ENCODE measurements around the gene POLE. TPM values are rescaled to one million over a fixed set of nuclear protein-coding genes. Genes with fewer than 3 reads are reported as not detected.

The POLE gene
- total RNA-seq, 1 experiment from 2014 or later: 167 TPM

DNA sequence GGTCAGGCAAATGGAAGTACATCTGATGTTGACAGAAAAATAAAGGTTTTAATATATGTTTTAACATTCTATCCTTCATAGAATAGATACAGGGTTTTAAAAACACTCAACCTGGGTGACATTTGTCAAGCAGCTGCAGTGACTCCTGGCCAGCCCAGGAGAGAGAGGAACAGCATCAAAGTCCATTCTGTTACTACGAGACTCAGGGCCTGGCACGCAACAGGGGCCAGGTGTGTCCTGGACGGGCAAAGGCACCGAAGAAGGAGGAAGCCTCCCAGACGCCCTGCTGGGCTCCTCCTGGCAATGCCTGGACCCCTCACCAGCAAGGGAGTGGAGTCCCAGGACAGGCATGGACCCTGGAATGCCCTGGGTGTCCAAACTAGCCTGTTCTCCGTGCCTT, 98.8 kb downstream of the POLE start:
- H3K36me3 Mint-ChIP-seq (ENCODE audit: insufficient read depth, unreplicated experiment): peaks cover 14% of the 10 kb centered on the region
- Histone ChIP-seq H3K4me3 (ENCODE audit: low read depth, low read length) (no peak overlapping the region), H3K9me3 (no peaks in the 10 kb centered on the region), H3K27me3 (replicated peaks; ENCODE audit: control insufficient read depth, insufficient read depth, low read length) (no peaks in the 10 kb centered on the region; the same call in 1 of the 2 replicates), H3K36me3 (ENCODE audit: control insufficient read depth, insufficient read depth, low read length) (no peaks in the 10 kb centered on the region), H3K4me1 (peaks cover under 1% of the 10 kb centered on the region; the same call in 1 of the 2 replicates)
- TF ChIP-seq, protein P1, sequence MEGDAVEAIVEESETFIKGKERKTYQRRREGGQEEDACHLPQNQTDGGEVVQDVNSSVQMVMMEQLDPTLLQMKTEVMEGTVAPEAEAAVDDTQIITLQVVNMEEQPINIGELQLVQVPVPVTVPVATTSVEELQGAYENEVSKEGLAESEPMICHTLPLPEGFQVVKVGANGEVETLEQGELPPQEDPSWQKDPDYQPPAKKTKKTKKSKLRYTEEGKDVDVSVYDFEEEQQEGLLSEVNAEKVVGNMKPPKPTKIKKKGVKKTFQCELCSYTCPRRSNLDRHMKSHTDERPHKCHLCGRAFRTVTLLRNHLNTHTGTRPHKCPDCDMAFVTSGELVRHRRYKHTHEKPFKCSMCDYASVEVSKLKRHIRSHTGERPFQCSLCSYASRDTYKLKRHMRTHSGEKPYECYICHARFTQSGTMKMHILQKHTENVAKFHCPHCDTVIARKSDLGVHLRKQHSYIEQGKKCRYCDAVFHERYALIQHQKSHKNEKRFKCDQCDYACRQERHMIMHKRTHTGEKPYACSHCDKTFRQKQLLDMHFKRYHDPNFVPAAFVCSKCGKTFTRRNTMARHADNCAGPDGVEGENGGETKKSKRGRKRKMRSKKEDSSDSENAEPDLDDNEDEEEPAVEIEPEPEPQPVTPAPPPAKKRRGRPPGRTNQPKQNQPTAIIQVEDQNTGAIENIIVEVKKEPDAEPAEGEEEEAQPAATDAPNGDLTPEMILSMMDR (IDR thresholded peaks at IDR 0.05; ENCODE audit: insufficient read depth in 1 of 2, low read depth in 1 of 2, low read length in 1 of 2, severe bottlenecking in 1 of 2, unreplicated experiment in 1 of 2): no peak
- H3K27ac Mint-ChIP-seq (ENCODE audit: unreplicated experiment): no peak overlapping the region
- H3K4me1 Mint-ChIP-seq (ENCODE audit: low read depth, unreplicated experiment): no peaks in the 10 kb centered on the region
- intact Hi-C loops (cut with micrococcal nuclease; ENCODE audit: unreplicated experiment): no loop called here
- no peak overlapping the region for H3K4me3 Mint-ChIP-seq (ENCODE audit: unreplicated experiment)
- peaks cover 2% of the 10 kb centered on the region for H3K27me3 Mint-ChIP-seq (ENCODE audit: insufficient read depth, unreplicated experiment)
- ChIA-PET POLR2A (no interaction called here), CTCF (no interaction called here)
- H3K9me3 Mint-ChIP-seq (ENCODE audit: unreplicated experiment): no peaks in the 10 kb centered on the region
- no TSS peak for BruUV-seq (replicated peaks)
- no peak for DNase-seq

DNA sequence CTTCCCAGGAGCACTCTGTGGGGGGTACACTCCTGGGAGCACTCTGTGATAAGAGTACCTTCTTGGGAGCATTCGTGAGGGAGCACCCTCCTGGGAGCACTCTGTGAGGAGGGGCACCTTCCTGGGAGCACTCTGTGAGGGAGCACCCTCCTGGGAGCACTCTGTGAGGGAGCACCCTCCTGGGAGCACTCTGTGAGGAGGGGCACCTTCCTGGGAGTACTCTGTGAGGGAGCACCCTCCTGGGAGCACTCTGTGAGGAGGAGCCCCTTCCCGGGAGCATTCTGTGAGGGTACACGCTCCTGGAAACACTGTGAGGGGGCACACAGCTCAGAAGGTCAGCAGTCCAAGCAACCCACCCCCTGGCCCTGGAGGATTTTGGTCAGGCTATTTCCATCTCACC, 99.4 kb downstream of the POLE start:
- H3K36me3 ChIP-seq (ENCODE audit: control insufficient read depth, insufficient read depth, low read length): no peaks in the 10 kb centered on the region
- no peaks in the 10 kb centered on the region for H3K4me1 ChIP-seq
- Mint-ChIP-seq H3K4me1 (ENCODE audit: low read depth, unreplicated experiment) (no peaks in the 10 kb centered on the region), H3K36me3 (ENCODE audit: insufficient read depth, unreplicated experiment) (peaks cover 14% of the 10 kb centered on the region), H3K27me3 (ENCODE audit: insufficient read depth, unreplicated experiment) (peaks cover 2% of the 10 kb centered on the region), H3K27ac (ENCODE audit: unreplicated experiment) (no peak overlapping the region), H3K9me3 (ENCODE audit: unreplicated experiment) (no peaks in the 10 kb centered on the region), H3K4me3 (ENCODE audit: unreplicated experiment) (no peak overlapping the region)
- intact Hi-C loops (cut with micrococcal nuclease; ENCODE audit: unreplicated experiment): no loop called here
- TF ChIP-seq, protein P1 (IDR thresholded peaks at IDR 0.05; ENCODE audit: insufficient read depth in 1 of 2, low read depth in 1 of 2, low read length in 1 of 2, severe bottlenecking in 1 of 2, unreplicated experiment in 1 of 2): no peak
- ChIA-PET POLR2A (no interaction called here), CTCF (no interaction called here)
- no peaks in the 10 kb centered on the region; the same call in 1 of the 2 replicates for H3K27me3 ChIP-seq (replicated peaks; ENCODE audit: control insufficient read depth, insufficient read depth, low read length)
- BruUV-seq (replicated peaks): no TSS peak
- no peak overlapping the region for H3K4me3 ChIP-seq (ENCODE audit: low read depth, low read length)
- no peaks in the 10 kb centered on the region for H3K9me3 ChIP-seq
- no peak for DNase-seq

DNA sequence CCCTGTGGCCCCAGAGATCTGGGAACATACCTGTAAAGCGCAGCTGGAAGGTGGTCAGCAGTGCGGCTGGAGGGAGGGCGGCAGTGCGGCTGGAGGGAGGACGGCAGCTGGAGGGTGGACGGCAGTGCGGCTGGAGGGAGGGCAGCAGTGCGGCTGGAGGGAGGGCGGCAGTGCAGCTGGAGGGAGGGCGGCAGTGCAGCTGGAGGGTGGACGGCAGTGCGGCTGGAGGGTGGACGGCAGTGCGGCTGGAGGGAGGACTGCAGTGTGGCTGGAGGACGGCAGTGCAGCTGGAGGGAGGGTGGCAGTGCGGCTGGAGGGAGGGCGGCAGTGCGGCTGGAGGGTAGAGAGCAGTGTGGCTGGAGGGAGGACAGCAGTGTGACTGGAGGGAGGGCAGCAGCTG, 100.2 kb downstream of the POLE start:
- Histone ChIP-seq H3K4me3 (ENCODE audit: low read depth, low read length) (no peak overlapping the region), H3K36me3 (ENCODE audit: control insufficient read depth, insufficient read depth, low read length) (no peaks in the 10 kb centered on the region), H3K27me3 (replicated peaks; ENCODE audit: control insufficient read depth, insufficient read depth, low read length) (no peaks in the 10 kb centered on the region; the same call in 1 of the 2 replicates), H3K9me3 (no peaks in the 10 kb centered on the region), H3K4me1 (no peaks in the 10 kb centered on the region)
- no peak overlapping the region for H3K4me3 Mint-ChIP-seq (ENCODE audit: unreplicated experiment)
- ChIA-PET CTCF (no interaction called here), POLR2A (no interaction called here)
- intact Hi-C loops (cut with micrococcal nuclease; ENCODE audit: unreplicated experiment): no loop called here
- H3K36me3 Mint-ChIP-seq (ENCODE audit: insufficient read depth, unreplicated experiment): peaks cover 14% of the 10 kb centered on the region
- BruUV-seq (replicated peaks): no TSS peak
- H3K27ac Mint-ChIP-seq (ENCODE audit: unreplicated experiment): no peak overlapping the region
- no peak for DNase-seq
- peaks cover 2% of the 10 kb centered on the region for H3K27me3 Mint-ChIP-seq (ENCODE audit: insufficient read depth, unreplicated experiment)
- TF ChIP-seq, protein P1 (IDR thresholded peaks at IDR 0.05; ENCODE audit: insufficient read depth in 1 of 2, low read depth in 1 of 2, low read length in 1 of 2, severe bottlenecking in 1 of 2, unreplicated experiment in 1 of 2): no peak
- no peaks in the 10 kb centered on the region for H3K9me3 Mint-ChIP-seq (ENCODE audit: unreplicated experiment)
- no peaks in the 10 kb centered on the region for H3K4me1 Mint-ChIP-seq (ENCODE audit: low read depth, unreplicated experiment)

Data from Caco-2 (cell line).